ENCODE measurements around the gene SSX4.
"Not testable (repeated sequence)": the region's sequence is repeated elsewhere in the genome, so short reads cannot be mapped to it uniquely, and the experiment has no call there.

SSX4 gene, protein sequence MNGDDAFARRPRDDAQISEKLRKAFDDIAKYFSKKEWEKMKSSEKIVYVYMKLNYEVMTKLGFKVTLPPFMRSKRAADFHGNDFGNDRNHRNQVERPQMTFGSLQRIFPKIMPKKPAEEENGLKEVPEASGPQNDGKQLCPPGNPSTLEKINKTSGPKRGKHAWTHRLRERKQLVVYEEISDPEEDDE

GRCh38 chrX:48383239-48383638 is at the start of gene SSX4:
Gene SSX4, plus strand, starts transcription at chrX:48383539. Its CDS starts 515 bp downstream, at chrX:48384054.
- DNase-seq, result not testable (repeated sequence)

- DNase-seq, result not testable (repeated sequence)
Measured at GRCh38 chrX:48346059-48346458, 37.3 kb upstream of the SSX4 start.

DNA sequence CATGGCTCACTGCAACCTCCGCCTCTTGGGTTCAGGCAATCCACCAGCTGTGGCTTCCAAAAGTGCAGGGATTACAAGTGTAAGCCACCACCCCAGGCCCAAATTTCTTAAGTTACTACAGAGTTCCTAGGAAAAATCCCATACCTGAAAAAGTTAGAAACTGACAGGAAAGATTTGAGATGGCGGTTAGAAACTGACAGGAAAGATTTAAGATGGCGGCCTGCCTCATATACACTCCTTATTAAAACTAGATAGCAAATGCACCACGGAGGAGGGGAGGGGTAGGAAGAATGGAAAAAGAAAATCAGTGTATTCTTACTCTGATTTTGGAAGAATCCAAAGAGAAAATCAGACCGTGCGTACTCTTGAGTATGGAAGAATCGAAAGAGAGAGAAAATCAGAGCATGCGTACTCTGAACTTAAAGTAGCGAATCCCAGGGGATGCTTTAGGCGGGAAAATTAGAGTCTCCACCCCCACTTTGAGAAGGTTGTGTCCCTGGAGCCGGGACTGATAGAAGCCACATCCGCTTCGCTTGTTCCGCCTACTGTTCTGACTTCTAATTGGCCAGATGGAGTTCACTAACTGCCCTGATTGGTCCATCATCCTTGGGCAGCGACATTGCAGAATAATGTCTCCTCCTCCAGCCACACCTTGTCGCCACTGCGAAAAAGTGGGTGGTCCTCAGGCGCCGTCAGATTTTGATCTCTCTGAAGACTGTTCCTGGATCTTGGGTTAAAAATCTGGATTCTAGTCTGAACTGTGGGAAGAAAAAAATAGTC is 26.8 kb upstream of the SSX4 start, which contains the start of gene SSX3:
SSX3 (minus strand) TSS at position 389 of the 780 bp plus-strand sequence. CDS start 1,454 bp downstream, outside the sequence.
- DNase-seq, result not testable (repeated sequence)

GRCh38 chrX:48357681-48358080 is 25.7 kb upstream of the SSX4 start:
- no peak for DNase-seq

- not testable (repeated sequence) for DNase-seq
Measured at GRCh38 chrX:48359281-48359680, 24.1 kb upstream of the SSX4 start.

DNA sequence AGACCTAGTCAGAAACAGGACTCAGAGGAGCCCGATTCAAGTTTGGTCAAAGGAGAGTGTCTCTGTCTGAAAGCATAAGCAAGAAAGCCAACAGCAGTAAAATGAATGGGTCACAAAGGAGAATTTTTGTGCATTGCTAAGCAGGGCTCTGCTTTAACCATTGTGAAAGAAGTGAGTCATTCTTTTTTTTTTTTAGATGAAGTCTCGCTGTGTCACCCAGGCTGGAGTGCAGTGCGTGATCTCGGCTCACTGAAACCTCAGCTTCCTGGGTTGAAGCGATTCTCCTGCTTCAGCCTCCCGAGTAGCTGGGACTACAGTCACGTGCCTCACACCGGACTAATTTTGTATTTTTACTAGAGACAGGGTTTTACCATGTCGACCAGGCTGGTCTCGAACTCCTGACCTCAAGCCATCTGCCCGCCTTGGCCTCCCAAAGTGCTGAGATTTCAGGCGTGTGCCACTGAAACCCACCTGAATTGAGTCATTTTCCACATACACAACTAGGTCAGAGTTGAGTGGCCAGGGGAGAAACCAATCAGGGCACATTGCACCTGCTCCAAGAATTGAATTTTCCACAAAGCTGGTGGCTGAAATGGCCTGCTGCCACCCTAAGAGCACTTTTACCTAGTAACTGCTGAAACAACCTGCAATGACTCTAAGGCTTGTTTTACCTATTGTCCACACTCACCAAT is 15.5 kb upstream of the SSX4 start:
- not testable (repeated sequence) for DNase-seq

GRCh38 chrX:48370408-48370807 is 12.9 kb upstream of the SSX4 start:
- DNase-seq, result not testable (repeated sequence)

DNA sequence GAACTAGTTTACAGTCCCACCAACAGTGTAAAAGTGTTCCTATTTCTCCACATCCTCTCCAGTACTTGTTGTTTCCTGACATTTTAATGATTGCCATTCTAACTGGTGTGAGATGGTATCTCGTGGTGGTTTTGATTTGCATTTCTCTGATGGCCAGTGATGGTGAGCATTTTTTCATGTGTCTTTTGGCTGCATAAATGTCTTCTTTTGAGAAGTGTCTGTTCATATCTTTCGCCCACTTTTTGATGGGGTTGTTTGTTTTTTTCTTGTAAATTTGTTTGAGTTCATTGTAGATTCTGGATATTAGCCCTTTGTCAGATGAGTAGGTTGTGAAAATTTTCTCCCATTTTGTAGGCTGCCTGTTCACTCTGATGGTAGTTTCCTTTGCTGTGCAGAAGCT is 13.6 kb downstream of the SSX4 start:
- DNase-seq, result not testable (repeated sequence)

DNA sequence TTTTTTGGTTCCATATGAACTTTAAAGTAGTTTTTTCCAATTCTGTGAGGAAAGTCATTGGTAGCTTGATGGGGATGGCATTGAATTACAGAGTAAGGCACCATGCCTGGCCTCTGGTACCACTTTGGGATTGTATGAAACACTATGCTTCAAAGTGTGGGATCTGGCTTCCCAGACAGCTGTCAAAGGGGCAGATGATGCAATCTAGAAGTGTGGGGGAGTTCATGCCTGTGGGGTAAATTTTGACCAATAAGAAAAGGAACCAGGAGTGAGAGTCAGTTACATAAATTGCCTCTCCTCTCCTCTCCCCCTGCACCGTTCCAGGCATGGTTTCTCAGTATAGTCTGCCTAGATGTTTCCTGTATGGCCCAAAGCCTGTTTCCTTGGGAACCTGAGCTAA is 14.5 kb downstream of the SSX4 start:
- not testable (repeated sequence) for DNase-seq

- not testable (repeated sequence) for DNase-seq
Measured at GRCh38 chrX:48411860-48412259, 28.5 kb downstream of the SSX4 start, which contains the start of gene SSX4B. Gene SSX4B, minus strand, starts transcription at chrX:48411960. Its CDS starts 588 bp downstream, at chrX:48411372.

- DNase-seq, result not testable (repeated sequence)
Measured at GRCh38 chrX:48427027-48427716, 43.8 kb downstream of the SSX4 start.

DNA sequence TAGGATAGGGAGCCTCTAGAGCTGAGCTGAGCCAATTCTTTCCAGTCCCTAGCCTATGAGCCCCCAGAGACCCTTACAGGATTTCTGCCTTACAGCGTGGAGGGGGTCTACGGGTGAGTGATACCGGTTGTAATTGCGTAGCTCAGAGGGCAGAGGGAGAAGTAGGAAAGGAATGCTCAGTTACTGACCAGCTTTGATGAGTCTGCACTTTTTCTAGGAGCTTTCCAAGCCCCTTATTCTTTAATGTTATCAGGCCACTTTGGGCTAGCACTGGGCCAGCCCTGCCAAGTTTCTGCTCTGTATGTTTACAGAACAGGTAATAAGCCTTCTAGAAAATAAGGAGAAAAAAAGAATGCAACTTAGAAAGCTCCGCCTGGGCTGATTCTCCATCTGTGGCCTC is 46.3 kb downstream of the SSX4 start:
- not testable (repeated sequence) for DNase-seq

DNA sequence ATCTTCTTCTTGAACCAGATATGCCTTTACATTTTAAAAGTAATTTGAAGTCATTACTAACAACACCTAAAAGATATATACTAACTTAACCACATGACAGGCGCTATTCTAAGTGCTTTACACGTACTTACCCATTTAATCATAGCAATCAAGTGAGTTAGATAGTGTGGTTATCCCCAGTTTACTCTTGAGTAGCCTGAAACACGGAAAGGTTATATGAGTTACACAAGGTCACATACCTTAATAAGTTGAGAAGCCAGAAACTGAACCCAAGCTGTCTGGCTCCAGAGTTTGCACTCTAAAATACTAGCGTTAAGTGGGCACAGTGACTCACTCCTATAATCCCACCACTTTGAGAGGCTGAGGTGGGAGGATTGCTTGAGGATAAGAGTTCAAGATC is 46.8 kb downstream of the SSX4 start:
- DNase-seq, result not testable (repeated sequence)

DNA sequence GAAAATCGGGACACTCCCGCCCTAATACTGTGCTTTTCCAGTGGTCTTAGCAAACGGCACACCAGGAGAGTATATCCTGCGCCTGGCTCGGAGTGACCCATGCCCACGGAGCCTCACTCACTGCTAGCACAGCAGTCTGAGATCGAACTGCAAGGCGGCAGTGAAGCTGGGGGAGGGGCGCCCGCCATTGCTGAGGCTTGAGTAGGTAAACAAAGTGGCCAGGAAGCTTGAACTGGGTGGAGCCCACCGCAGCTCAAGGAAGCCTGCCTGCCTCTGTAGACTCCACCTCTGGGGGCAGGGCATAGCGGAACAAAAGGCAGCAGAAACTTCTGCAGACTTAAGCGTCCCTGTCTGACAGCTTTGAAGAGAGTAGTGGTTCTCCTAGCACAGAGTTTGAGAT is 50.4 kb downstream of the SSX4 start:
- not testable (repeated sequence) for DNase-seq

Data from Kasumi-1 (cell line).